A673 (cell line): ENCODE results near the gene ALX4. TPM values are rescaled to one million over a fixed set of nuclear protein-coding genes. Genes with fewer than 3 reads are reported as not detected.

Experiments
- BruUV-seq: library from RNA; stranded (reverse); fragments of 400-500 nt; replicated peaks from 2 replicates; lab custom pipeline; 2021; lab: Mats Ljungman, UMichigan
- CTCF ChIA-PET: fragments of 300-600 bp; sonication (Branson Sonifier 250); formaldehyde crosslinking; loops from one replicate; lab custom pipeline; 2022; ENCODE audit warnings: antibody characterized with exemption; lab: Charles Lee
- POLR2A ChIA-PET: fragments of 300-600 bp; sonication (Branson Sonifier 250); formaldehyde crosslinking; loops from one replicate; lab custom pipeline; 2022; ENCODE audit warnings: antibody characterized with exemption; ENCODE audit not compliant: low non-redundant PET; lab: Charles Lee
- DNase-seq: peaks from one replicate; pipeline ENCODE4 v3.0.0-alpha.2; 2015; ENCODE audit warnings: low spot score
- H3K27ac ChIP-seq: fragments of 200-600 bp; sonication (generic); 2 replicates; pipeline ENCODE4 v1.5.1; 2016; ENCODE audit warnings: mixed run types, low read depth, mild to moderate bottlenecking, mixed read lengths, antibody characterized with exemption, low read length; ENCODE audit not compliant: poor library complexity, severe bottlenecking
- H3K27me3 ChIP-seq: fragments of 200-600 bp; sonication (generic); replicated peaks from 2 replicates; pipeline ENCODE4 v1.6.1; 2017; ENCODE audit warnings: mixed run types, low read depth, mild to moderate bottlenecking, mixed read lengths, antibody characterized with exemption, low read length; ENCODE audit not compliant: insufficient read depth, poor library complexity
- H3K36me3 ChIP-seq: fragments of 200-600 bp; sonication (generic); 2 replicates; pipeline ENCODE4 v1.6.1; 2016; ENCODE audit warnings: mixed run types, mild to moderate bottlenecking, mixed read lengths, antibody characterized with exemption, low read length; ENCODE audit not compliant: insufficient read depth, poor library complexity, severe bottlenecking
- H3K4me1 ChIP-seq: fragments of 200-600 bp; sonication (generic); 2 replicates; pipeline ENCODE4 v1.6.1; 2017; ENCODE audit warnings: mixed run types, mild to moderate bottlenecking, mixed read lengths, antibody characterized with exemption, low read length; ENCODE audit not compliant: insufficient read depth, poor library complexity, severe bottlenecking
- H3K4me3 ChIP-seq: fragments of 200-600 bp; sonication (generic); 2 replicates; pipeline ENCODE4 v1.5.1; 2016; ENCODE audit warnings: low read depth, mixed run types, mild to moderate bottlenecking, mixed read lengths, low read length; ENCODE audit not compliant: poor library complexity, severe bottlenecking
- H3K9me3 ChIP-seq: fragments of 200-600 bp; sonication (generic); 2 replicates; pipeline ENCODE4 v1.6.1; 2016; ENCODE audit warnings: mixed run types, low read depth, mild to moderate bottlenecking, mixed read lengths, antibody characterized with exemption, low read length; ENCODE audit not compliant: poor library complexity, severe bottlenecking
- EZH2 ChIP-seq: fragments of 200-600 bp; sonication (generic); IDR thresholded peaks from 2 replicates; pipeline ENCODE4 v1.6.1; 2017; ENCODE audit warnings: borderline replicate concordance, low read depth, mild to moderate bottlenecking, mixed read lengths, antibody characterized with exemption, low read length; ENCODE audit not compliant: poor library complexity, severe bottlenecking
- intact Hi-C: fragments of 100-400 bp; cut with micrococcal nuclease; formaldehyde crosslinking; loops from one replicate; pipeline ENCODE4 v1.10.0; 2022; ENCODE audit not compliant: unreplicated experiment
- total RNA-seq: library from RNA; stranded (reverse); gene quantifications from 2 replicates; pipeline ENCODE4 v1.2.3, GENCODE V29; 2021
- TF ChIP-seq, protein P1 (sequence below): fragments of 300-800, 200-600 bp; sonication (generic); conservative IDR thresholded peaks from 2 replicates; pipeline ENCODE4 v1.5.1; 2017; ENCODE audit warnings: low read depth, mild to moderate bottlenecking, antibody characterized with exemption, low read length, moderate library complexity, mixed read lengths

The ALX4 gene
- total RNA-seq, 1 experiment from 2014 or later: 135 TPM

DNA sequence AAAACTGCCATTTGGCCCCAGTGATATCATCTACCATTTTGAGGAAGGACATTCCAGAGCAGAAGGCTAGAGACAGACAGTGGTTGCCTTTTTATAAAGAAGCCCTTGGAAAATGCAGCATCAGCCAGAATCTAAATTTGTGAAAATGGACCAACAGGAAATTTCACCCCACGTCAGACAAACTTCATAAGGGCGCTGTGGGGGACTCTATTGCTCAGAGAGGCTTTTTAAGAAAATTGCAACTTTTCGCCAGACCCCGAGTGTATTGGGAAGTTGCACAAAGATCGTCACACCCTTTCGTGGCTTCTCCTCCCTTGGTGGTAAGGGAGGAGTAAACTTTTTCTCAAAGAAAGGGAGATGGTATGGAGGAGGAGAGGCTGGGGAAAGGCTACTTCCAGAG, 12.3 kb upstream of the ALX4 start:
- BruUV-seq: no TSS peak

GRCh38 chr11:44321059-44321458, 11.1 kb upstream of the ALX4 start:
- Histone ChIP-seq H3K27me3 (no peaks in the 10 kb centered on the region), H3K36me3 (no peaks in the 10 kb centered on the region), H3K4me1 (peaks cover 39% of the 10 kb centered on the region), H3K9me3 (no peaks in the 10 kb centered on the region), H3K27ac (no peak overlapping the region), H3K4me3 (no peak overlapping the region)
- ChIA-PET POLR2A (interaction anchor here (0.6 to 0.7 kb wide), 2 partner anchors 51 to 134 kb away, joined by 3 read pairs; no protein-coding TSS in a partner anchor), CTCF (no interaction called here)
- intact Hi-C loops: no loop called here
- no peak for DNase-seq
- no TSS peak for BruUV-seq
- no peak for TF ChIP-seq EZH2

More for the DNA sequence above, 12.3 kb upstream of the ALX4 start:
- POLR2A ChIA-PET: no interaction called here
- peaks cover 39% of the 10 kb centered on the region for H3K4me1 ChIP-seq
- no peak overlapping the region for H3K4me3 ChIP-seq
- H3K27me3 ChIP-seq: no peaks in the 10 kb centered on the region
- DNase-seq: no peak
- intact Hi-C loops: no loop called here
- CTCF ChIA-PET: no interaction called here
- no peaks in the 10 kb centered on the region for H3K9me3 ChIP-seq
- no peaks in the 10 kb centered on the region for H3K36me3 ChIP-seq
- H3K27ac ChIP-seq: no peak overlapping the region
- no peak for TF ChIP-seq EZH2
- TF ChIP-seq, protein P1, sequence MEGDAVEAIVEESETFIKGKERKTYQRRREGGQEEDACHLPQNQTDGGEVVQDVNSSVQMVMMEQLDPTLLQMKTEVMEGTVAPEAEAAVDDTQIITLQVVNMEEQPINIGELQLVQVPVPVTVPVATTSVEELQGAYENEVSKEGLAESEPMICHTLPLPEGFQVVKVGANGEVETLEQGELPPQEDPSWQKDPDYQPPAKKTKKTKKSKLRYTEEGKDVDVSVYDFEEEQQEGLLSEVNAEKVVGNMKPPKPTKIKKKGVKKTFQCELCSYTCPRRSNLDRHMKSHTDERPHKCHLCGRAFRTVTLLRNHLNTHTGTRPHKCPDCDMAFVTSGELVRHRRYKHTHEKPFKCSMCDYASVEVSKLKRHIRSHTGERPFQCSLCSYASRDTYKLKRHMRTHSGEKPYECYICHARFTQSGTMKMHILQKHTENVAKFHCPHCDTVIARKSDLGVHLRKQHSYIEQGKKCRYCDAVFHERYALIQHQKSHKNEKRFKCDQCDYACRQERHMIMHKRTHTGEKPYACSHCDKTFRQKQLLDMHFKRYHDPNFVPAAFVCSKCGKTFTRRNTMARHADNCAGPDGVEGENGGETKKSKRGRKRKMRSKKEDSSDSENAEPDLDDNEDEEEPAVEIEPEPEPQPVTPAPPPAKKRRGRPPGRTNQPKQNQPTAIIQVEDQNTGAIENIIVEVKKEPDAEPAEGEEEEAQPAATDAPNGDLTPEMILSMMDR: no peak

DNA sequence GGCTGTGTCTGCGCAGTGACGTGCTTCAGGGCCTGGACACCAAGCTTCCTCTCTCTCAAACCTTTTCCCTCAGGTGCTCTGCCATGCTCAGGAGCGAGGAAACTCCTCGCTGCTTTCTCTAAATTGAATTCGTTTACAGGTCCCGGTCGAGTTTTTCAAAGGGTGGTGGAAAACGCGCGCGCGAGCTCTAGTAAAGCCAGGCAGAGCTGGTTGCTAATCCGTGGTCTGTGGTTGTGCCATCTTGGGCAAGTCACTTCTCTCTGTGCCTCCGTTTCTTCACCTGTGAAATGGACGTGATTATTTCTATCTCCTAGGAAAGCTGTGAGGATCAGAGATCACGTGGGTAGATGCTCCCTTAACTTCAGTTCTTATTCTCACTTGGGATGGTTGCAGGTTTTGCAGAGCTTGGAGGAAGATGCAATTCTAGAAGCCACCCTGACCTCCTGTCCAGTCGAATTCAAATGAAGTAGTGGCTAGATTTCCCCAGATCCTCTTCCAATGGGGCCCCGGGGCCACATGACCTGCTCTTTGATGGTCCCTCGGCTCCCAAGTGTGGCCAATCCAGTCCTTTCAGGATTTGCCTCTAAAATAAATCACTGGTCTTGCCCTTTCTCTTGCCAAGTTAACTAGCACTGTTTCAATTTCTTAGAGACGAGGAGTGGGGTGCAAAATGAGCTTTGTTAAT, 10.5 kb upstream of the ALX4 start:
- POLR2A ChIA-PET: interaction anchor here (0.7 kb wide), 2 partner anchors 22 to 133 kb away, joined by 3 to 5 read pairs; no protein-coding TSS in a partner anchor
- H3K4me3 ChIP-seq: no peak overlapping the region
- H3K9me3 ChIP-seq: no peaks in the 10 kb centered on the region
- no peak overlapping the region for H3K27ac ChIP-seq
- TF ChIP-seq, protein P1: no peak
- no peak for TF ChIP-seq EZH2
- intact Hi-C loops: no loop called here
- H3K36me3 ChIP-seq: no peaks in the 10 kb centered on the region
- H3K4me1 ChIP-seq: peaks cover 44% of the 10 kb centered on the region
- DNase-seq: no peak
- BruUV-seq: no TSS peak
- CTCF ChIA-PET: no interaction called here
- H3K27me3 ChIP-seq: no peaks in the 10 kb centered on the region
